Hematopoietic multipotent progenitor cell treated with erythropoietin and hydrocortisone succinate and interleukin-3 and kit ligand, for 4 days (in vitro differentiated cells): ENCODE results near the gene FAXC.
"Not testable (repeated sequence)": the region's sequence is repeated elsewhere in the genome, so short reads cannot be mapped to it uniquely, and the experiment has no call there.

Experiments used
- DNase-seq: peaks from one replicate; pipeline ENCODE4 v3.0.0-alpha.2; 2015

FAXC gene

DNA sequence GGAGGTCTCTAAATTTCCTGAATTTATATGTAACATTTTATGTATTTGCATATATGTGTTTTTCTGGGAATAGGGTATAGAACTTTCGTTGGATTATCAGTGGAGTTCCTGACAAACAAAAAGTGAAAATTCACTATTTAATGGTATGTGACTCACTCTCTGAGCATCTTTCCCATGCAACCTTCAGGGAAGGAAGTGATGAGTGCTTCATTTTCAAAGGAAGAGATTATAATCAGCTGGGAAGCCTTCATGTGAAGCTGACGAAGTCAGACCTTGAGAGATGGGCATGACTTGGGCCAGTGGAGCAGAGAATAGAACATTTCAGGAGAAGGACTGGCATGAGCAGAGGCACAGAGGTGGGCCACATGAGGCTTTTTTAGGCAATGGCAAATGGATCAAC is 72.7 kb downstream of the FAXC start:
- DNase-seq, result no peak

DNA sequence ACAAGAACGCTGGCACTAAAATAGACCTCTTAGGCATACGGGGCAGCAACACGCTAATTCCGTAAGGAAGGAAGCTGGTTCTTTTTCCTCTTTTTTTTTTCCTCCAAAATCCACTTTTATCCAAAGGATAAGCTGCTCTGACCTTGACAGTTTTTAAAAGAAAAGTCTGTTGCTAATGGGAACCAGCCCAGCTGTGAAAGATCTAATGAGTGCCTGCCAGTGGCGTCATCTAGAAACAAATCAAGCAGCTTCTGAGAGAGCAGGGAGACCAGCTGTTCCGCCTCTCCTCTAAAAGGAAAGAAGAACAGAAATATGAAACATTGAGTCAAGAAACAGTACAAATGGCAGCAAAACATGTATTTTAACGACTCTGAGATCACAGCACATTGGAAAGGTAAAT is 78.6 kb downstream of the FAXC start:
- no peak for DNase-seq

DNA sequence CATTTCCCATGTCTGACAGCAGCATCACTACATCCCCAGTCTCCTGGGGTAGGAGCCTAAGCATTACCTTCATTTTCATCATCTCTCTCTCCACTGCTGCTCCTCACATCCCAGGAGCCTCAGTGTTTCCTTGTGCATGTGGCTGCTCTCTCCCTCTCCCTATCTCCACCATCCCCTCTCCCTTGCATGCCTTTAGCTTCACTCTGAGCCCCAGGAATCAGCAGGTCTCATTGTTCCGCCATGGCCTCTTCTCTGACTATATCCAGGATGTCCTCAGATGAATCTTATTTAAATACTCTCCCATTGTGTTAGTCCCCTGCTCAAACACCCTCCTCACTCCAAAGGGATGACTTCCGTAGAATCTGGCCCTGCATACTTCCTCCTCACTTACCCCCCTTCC is 79.4 kb downstream of the FAXC start:
- DNase-seq, result no peak

DNA sequence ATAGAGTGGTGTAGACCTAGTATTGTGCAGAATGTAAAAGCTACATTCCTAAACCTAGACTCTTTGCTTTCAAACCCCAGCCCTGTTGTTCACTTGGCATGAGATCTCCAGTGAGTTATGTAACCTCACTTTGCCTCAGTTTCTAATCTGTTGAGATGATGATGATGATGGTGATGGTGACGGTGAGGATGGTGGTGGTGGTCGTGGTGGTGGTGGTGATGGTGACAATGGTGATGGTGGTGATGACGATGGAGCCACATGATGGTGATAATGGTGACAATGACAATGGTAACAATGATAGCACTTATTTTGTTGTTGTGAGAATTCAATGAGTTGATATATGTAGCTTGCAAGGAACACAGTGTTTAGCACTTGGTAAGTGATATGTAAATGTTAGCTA is 80.3 kb downstream of the FAXC start:
- no peak for DNase-seq

DNA sequence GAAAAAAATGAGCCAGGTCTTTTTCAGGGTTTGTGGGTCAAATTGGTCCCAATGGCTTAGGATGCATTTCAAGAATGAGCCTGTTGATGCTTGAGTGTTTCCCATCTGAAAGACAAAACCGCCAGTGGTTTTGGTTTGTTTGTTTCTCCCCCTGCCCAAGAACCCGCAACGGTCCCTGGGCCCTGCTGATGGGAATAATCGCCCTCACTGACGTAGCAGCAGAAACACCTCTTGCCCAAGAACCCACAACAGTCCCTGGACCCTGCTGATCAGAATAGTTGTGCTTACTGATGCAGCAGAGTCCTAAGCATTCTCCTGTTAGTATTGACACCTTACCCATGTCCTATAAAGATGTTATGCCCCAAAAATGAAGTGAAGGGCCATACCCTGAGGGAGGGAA is 82.5 kb downstream of the FAXC start:
- DNase-seq, result not testable (repeated sequence)

DNA sequence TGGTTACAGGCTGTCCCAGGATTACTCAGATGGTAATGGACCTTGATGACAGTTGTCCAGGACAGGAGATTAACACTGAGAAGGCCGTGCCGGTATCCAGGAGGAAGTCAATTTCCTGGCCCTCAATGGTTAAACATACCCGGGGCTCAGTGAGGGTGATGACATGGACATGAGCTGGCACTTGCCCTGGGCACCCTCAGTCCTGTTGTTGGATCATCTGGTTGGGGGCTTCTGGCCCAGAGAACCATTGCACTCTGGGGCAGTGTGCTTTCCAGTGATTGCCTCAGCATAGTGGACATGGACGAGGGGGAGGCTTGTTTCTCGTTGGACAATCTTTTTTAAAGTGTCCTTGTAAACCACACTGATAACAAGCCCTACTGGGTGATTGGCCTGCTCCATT is 84.0 kb downstream of the FAXC start:
- not testable (repeated sequence) for DNase-seq

DNA sequence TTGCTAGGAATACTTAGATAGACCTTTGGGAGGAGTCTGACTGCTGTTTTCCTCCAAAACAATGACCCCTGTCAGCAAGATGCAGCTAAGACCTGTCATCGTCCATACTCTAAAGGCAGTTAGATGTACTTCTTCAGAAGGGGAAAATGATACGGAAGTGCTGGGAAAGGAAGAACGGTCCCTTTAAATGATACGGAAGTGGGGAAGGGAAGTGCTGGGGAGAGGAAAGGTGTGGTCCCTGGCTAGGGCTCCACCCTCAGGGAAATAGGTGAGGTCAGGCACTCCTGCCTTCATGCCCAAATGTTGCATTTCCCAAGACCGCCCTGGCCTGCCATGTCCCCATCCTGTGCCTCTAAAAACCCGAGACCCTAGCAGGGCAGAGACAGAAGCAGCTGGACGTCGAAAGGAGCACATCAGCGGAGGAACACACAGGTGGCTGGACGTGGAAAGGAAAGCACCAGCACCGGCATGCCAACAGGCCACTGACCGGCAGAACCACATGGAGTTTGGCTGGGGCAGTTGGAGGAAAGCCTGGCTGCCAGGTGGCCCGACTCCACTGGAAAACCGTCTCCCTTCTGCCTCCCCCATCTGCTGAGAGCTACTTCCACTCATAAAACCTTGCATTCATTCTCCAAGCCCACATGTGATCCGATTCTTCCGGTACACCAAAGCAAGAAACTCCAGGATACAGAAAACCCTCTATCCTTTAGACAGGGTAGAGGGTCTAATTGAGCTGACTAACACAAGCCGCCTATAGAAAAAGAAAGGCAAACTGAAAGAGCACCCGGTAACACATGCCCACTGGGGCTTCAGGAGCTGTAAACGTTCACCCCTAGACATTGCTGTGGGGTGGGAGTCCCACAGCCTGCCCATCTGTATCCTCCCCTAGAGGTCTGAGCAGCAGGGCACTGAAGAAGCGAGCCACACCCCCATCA is 94.6 kb downstream of the FAXC start:
- no peak for DNase-seq

DNA sequence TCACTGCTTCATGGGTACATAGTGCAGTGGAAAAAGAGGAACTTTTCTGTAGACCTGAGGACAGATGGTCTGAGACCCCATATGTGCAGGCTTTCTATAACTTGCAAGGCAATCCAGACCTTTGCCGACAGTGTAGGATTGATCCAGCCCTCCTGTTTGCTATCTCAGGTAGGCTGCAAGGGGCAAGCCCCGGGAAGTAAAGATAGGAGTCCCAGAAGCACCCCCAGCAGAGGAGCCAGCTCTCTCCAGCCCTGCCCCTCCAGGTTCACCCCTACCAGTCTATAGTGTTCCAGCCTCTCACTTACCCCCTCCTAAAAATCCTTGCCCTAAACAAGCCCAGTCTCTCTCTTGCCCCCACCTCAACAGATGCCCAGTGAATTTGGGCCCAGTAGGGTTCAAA is 96.2 kb downstream of the FAXC start:
- no peak for DNase-seq

DNA sequence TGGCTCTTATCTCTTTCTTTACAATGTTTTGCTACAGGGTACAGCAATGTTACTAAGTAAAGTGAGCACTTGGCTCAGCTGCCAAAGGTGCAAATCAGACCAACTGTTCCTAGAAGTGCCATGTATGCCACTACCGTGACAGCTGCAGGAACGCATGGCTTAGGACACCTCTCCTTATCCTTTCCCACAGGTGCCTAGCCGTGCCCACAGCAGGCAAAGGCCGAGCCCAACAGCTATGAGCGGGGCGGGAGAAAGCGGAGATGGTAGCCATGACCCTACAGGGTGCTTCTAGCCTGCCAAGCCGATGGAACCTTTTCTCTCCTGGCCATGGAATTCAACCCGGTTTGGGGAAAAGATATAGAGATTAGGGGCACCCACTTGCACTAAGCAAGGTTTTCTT is 97.1 kb downstream of the FAXC start:
- DNase-seq, result no peak

DNA sequence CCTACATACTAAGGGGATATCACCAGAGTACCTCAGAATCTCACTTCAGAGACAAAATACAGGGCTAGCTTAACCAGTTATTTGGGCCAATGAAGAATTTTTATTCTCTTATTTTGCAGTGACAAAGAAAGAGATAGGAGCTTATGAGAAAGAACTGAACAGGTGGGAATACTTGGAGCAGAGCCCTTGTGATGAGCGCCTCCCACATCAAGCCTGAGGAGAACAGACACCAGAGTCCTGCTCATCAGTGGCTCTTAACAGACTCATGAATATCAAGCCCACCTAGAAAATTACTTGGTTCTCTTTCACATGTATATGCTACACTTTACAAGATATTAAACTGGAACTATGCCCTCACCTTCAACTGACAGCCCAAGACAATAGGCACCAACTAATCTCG is 99.0 kb downstream of the FAXC start:
- DNase-seq, result no peak

DNA sequence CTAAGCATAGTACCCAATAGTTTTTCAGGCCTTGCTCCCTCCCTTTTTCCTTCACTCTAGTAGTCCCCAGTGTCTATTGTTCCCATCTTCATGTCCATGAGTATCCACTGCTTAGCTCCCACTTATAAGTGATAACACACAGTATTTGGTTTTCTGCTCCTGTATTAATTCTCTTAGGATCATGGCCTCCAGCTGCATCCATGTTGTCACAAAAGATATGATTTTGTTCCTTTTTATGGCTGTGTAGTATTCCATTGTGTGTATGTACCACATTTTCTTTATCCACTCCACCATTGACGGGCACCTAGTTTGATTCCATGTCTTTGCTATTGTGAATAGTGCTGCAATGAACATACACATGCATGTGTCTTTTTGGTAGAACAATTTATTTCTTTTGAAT is 102.9 kb downstream of the FAXC start:
- no peak for DNase-seq

DNA sequence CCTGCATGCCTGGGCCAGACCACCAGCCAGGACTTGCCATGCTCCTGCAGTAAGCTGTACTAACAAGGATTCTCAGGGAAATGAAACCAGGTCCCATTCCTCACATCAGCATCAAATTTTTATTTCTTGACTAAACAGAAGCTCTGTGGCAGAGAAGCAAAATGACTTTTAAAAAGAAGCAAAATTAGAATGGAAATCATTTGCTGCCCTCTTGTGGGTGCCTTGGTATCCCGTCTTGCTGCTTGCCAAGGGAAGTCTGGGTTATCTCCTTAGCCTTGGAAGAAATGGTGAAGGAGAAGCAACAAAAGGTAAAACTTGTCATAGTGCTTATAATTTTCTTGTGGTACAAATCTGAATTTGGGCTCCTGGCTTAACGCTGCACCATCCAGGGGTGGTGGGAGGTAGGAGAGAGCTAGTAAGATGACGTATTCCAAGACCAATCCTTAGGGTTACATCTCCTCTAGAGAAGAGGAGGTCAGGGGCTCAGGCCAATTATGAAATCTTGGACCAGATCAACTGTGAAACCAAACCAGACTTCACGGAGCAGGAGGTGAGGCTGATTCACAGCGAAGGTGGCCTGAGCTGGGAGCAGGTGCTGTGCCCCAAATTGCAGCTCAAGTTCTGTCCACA is 107.5 kb downstream of the FAXC start:
- DNase-seq, result peak; percentile 37

DNA sequence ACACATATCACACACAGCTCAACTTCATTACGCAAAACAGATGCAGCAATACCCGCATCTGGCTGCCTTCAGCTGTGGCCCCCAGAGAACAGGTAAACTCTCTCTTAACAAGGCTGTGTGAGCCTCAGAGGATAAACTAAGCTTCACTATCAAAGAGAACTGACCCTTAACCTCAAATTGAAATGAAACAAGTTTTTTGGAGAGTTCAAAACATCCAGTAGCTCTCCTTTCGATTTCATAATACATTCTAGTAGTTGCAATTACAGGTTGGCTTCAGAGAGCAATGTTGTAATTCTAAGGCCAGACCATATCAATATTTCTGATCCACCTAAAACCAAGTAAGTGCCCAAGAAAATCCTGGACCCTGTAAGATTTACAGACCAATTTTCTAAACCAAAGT is 113.5 kb downstream of the FAXC start:
- no peak for DNase-seq

DNA sequence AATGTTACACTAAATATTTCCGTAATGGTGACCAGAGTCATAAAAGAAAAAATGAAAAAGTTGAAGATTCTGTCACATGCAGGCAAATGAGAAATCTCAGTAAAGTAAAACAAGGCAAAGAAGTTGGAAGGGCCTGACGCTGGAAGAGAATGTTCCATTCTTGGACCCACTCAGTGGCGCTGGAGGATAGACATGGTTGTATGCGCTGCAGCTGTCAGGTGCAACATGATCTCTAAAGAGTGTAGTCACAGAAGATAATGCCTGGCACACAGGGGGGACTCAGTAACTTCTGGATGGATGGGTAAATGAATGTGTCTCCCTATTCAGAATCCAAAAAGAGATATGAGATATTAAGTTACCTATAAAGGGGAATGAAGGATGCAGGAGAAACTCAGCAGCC is 116.3 kb downstream of the FAXC start:
- DNase-seq, result no peak

DNA sequence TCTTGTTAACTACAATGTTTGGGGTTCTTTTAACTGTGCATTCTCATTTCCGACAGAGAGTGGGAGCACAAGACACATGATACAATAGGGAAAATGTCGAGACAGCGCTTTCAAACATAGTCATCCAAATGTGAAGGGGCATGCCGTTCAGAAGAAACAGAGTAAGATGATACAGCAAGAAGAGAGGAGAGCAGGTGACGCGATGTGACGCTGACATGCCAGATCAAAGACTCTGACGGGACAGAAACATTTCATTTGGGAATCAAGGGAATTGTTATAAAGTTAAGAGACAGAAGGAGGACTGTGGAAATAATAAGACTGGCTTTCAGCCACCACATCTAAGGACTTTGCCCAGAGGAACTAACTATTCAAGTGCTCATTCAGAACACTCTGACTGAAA is 117.4 kb downstream of the FAXC start:
- DNase-seq, result no peak

DNA sequence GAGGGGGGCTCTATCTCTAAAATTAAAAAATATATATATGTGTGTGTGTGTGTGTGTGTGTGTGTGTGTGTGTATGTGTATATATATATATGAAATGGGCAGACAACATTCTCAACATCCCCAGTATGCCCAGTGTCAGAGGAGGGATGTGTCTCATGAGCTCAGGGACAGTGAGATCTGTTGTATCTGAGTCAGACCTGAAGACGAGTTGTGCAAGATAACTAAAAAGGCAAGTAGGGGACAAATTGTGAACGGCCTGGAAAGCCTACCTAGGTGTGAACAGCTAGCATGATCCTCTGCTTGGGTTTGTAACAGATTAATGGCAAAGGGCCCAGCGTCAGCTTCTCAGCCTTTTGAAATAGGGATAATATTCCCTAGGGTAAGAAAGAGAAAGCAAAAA is 124.3 kb downstream of the FAXC start:
- no peak for DNase-seq
